OCI-LY3 (cell line): ENCODE results near the gene ARHGAP26.
"Not testable (repeated sequence)": the region's sequence is repeated elsewhere in the genome, so short reads cannot be mapped to it uniquely, and the experiment has no call there.

Experiments
- H2AFZ ChIP-seq: fragments of 200-600, 300-600 bp; shearing (Covaris generic); 2 replicates; pipeline ENCODE4 v1.6.0; 2014; ENCODE audit warnings: antibody characterized with exemption, low read depth, low read length
- H3K27ac ChIP-seq: fragments of 200-600, 300-600 bp; sonication (generic); 2 replicates; pipeline ENCODE4 v1.5.1; 2014; ENCODE audit warnings: mild to moderate bottlenecking, low read length, moderate library complexity, mixed read lengths
- H3K27me3 ChIP-seq: fragments of 200-600, 300-600 bp; sonication (generic); 2 replicates; pipeline ENCODE4 v1.6.1; 2014; ENCODE audit warnings: low read depth, low read length, mixed read lengths
- H3K36me3 ChIP-seq: fragments of 200-600, 300-600 bp; sonication (generic); replicated peaks from 2 replicates; pipeline ENCODE3; 2014; ENCODE audit warnings: low read depth, low read length, mixed read lengths
- H3K4me1 ChIP-seq: fragments of 300-600, 200-600 bp; sonication (generic); 2 replicates; pipeline ENCODE4 v1.6.1; 2014; ENCODE audit warnings: low read length, mixed read lengths
- H3K4me2 ChIP-seq: fragments of 200-600, 300-600 bp; sonication (generic); 2 replicates; pipeline ENCODE4 v1.6.1; 2014; ENCODE audit warnings: low read length, mixed read lengths
- H3K4me3 ChIP-seq: fragments of 300-600, 200-600 bp; sonication (generic); 2 replicates; pipeline ENCODE4 v1.5.1; 2014; ENCODE audit warnings: antibody characterized with exemption, mild to moderate bottlenecking, low read length, moderate library complexity
- H3K79me2 ChIP-seq: fragments of 300-600, 200-600 bp; shearing (Covaris generic); 2 replicates; pipeline ENCODE4 v1.6.1; 2014; ENCODE audit warnings: mild to moderate bottlenecking, low read length, mixed read lengths
- H3K9ac ChIP-seq: fragments of 300-600, 200-600 bp; shearing (Covaris generic); 2 replicates; pipeline ENCODE4 v1.6.0; 2014; ENCODE audit warnings: mild to moderate bottlenecking, low read length, moderate library complexity
- H3K9me3 ChIP-seq: fragments of 200-600, 300-600 bp; shearing (Covaris generic); 2 replicates; pipeline ENCODE4 v1.6.1; 2014; ENCODE audit warnings: low read length, mixed read lengths; ENCODE audit not compliant: insufficient read depth
- H4K20me1 ChIP-seq: fragments of 200-600, 300-600 bp; sonication (generic); 2 replicates; pipeline ENCODE4 v1.6.1; 2016; ENCODE audit warnings: low read length, mixed read lengths; ENCODE audit not compliant: insufficient read depth
- CTCF ChIP-seq: fragments of 200-600, 300-600 bp; sonication (generic); IDR thresholded peaks from 2 replicates; pipeline ENCODE4 v1.5.1; 2014; ENCODE audit warnings: antibody characterized with exemption, low read length, low read depth
- EZH2phosphoT487 ChIP-seq: fragments of 200-600 bp; shearing (Covaris generic); IDR thresholded peaks from 2 replicates; pipeline ENCODE4 v1.6.1; 2018; ENCODE audit warnings: antibody characterized with exemption, mixed run types, low read depth

Gene ARHGAP26

GRCh38 chr5:143115381-143115780 lies 345.2 kb downstream of the ARHGAP26 start:
- no peaks in the 10 kb centered on the region for H3K36me3 ChIP-seq
- H3K4me2 ChIP-seq, result peak overlapping the region; percentile 5; the same call in 1 of the 2 replicates
- H3K4me1 ChIP-seq, result peaks cover 63% of the 10 kb centered on the region
- no peak for TF ChIP-seq CTCF
- no peak for TF ChIP-seq EZH2phosphoT487
- no peak overlapping the region for H3K9ac ChIP-seq
- no peak overlapping the region for H3K27ac ChIP-seq
- H3K9me3 ChIP-seq, result no peaks in the 10 kb centered on the region
- H3K4me3 ChIP-seq, result no peak overlapping the region
- H3K79me2 ChIP-seq, result no peaks in the 10 kb centered on the region
- H4K20me1 ChIP-seq, result no peaks in the 10 kb centered on the region
- H2AFZ ChIP-seq, result no peak overlapping the region
- no peaks in the 10 kb centered on the region for H3K27me3 ChIP-seq

- no peak overlapping the region for H3K4me3 ChIP-seq
- no peak overlapping the region for H3K27ac ChIP-seq
- H3K4me1 ChIP-seq, result peaks cover 73% of the 10 kb centered on the region
- no peaks in the 10 kb centered on the region for H3K79me2 ChIP-seq
- H4K20me1 ChIP-seq, result no peaks in the 10 kb centered on the region
- TF ChIP-seq CTCF (no peak), EZH2phosphoT487 (no peak)
- H3K9me3 ChIP-seq, result no peaks in the 10 kb centered on the region
- no peak overlapping the region for H2AFZ ChIP-seq
- H3K27me3 ChIP-seq, result no peaks in the 10 kb centered on the region
- no peak overlapping the region for H3K9ac ChIP-seq
- H3K36me3 ChIP-seq, result no peaks in the 10 kb centered on the region
- no peak overlapping the region for H3K4me2 ChIP-seq
Observed at GRCh38 chr5:143116814-143117213, 346.6 kb downstream of the ARHGAP26 start.

GRCh38 chr5:143117821-143118220 lies 347.6 kb downstream of the ARHGAP26 start:
- no peak overlapping the region; the same call in 1 of the 2 replicates for H3K4me2 ChIP-seq
- TF ChIP-seq CTCF (no peak), EZH2phosphoT487 (no peak)
- H3K27me3 ChIP-seq, result no peaks in the 10 kb centered on the region
- no peak overlapping the region for H3K4me3 ChIP-seq
- no peaks in the 10 kb centered on the region for H3K79me2 ChIP-seq
- H3K27ac ChIP-seq, result peak overlapping the region; percentile 95
- no peak overlapping the region for H3K9ac ChIP-seq
- H3K4me1 ChIP-seq, result peaks cover 80% of the 10 kb centered on the region
- H2AFZ ChIP-seq, result no peak overlapping the region
- H4K20me1 ChIP-seq, result no peaks in the 10 kb centered on the region
- H3K9me3 ChIP-seq, result no peaks in the 10 kb centered on the region
- no peaks in the 10 kb centered on the region for H3K36me3 ChIP-seq

GRCh38 chr5:143118222-143118621 lies 348.0 kb downstream of the ARHGAP26 start:
- TF ChIP-seq EZH2phosphoT487, result no peak
- no peak; the same call in 1 of the 2 replicates for TF ChIP-seq CTCF
- H3K27me3 ChIP-seq, result no peaks in the 10 kb centered on the region
- no peak overlapping the region for H3K4me3 ChIP-seq
- H3K9me3 ChIP-seq, result no peaks in the 10 kb centered on the region
- no peak overlapping the region for H2AFZ ChIP-seq
- no peaks in the 10 kb centered on the region for H4K20me1 ChIP-seq
- peak overlapping the region; percentile 95 for H3K27ac ChIP-seq
- H3K4me2 ChIP-seq, result no peak overlapping the region; the same call in 1 of the 2 replicates
- H3K4me1 ChIP-seq, result peaks cover 77% of the 10 kb centered on the region
- no peaks in the 10 kb centered on the region for H3K79me2 ChIP-seq
- no peak overlapping the region for H3K9ac ChIP-seq
- H3K36me3 ChIP-seq, result no peaks in the 10 kb centered on the region

- H4K20me1 ChIP-seq, H3K79me2 ChIP-seq, H3K9me3 ChIP-seq, H3K27me3 ChIP-seq, H3K36me3 ChIP-seq: not testable (repeated sequence)
- Histone ChIP-seq H3K4me3 (peak overlapping the region; percentile 2), H3K27ac (peak overlapping the region; percentile 95), H3K9ac (peak overlapping the region; percentile 62), H2AFZ (peak overlapping the region; percentile 58; the same call in 1 of the 2 replicates), H3K4me2 (peak overlapping the region; percentile 65), H3K4me1 (peaks cover 71% of the 10 kb centered on the region)
Observed at GRCh38 chr5:143118818-143119217, 348.6 kb downstream of the ARHGAP26 start.
